SH-SY5Y (cell line): ENCODE data around the gene MAGI2.

Experiments used
- GATA2 ChIP-seq: IDR thresholded peaks from 2 replicates; pipeline ENCODE4 v1.6.1; 2011; ENCODE audit warnings: mild to moderate bottlenecking, low read depth, low read length
- GATA3 ChIP-seq: IDR thresholded peaks from 2 replicates; pipeline ENCODE4 v1.6.1; 2011; ENCODE audit warnings: low read depth, mild to moderate bottlenecking, low read length, moderate library complexity

DNA sequence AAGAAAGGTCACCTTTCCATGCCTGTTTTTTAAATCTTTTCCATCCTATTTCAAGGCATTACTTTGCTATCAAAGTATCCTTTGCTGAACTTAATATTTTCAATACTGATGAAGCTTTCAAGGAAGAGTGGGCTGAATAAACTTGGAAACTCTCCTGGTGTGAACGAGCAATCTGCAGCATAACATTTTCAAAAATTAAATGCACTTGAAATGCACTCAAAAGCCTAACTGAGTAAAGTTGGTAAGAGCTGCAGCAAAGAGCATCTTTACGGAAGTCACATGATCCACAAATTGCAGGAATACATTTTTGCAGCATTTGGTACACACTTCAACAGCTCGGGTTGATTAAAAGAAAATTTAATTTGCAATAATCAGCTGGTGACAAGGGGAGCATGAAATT, 1287.6 kb downstream of the MAGI2 start:
- no peak for TF ChIP-seq GATA2
- no peak for TF ChIP-seq GATA3
